Stimulated activated naive CD8-positive, alpha-beta T cell treated with anti-CD3 and anti-CD28 coated beads, Interleukin-15, Interleukin-2, amounts not matched to agents 100 ng/mL and 50 ng/mL, for 24 hours (primary cell): Measurements from ENCODE around the gene ROCK1.
A peak's percentile ranks its signal among the peaks of the same experiment; 100 is the strongest.

ENCODE experiments used
- H3K27ac Mint-ChIP-seq: one replicate; pipeline ENCODE4 v1.8.0; 2021; ENCODE audit warnings: mild to moderate bottlenecking, mixed read lengths
- H3K27me3 Mint-ChIP-seq: one replicate; pipeline ENCODE4 v1.8.0; 2021; ENCODE audit warnings: mixed read lengths
- H3K36me3 Mint-ChIP-seq: one replicate; pipeline ENCODE4 v1.8.0; 2021; ENCODE audit warnings: low read depth, mixed read lengths
- H3K4me1 Mint-ChIP-seq: one replicate; pipeline ENCODE4 v1.8.0; 2021; ENCODE audit warnings: low read depth, mixed read lengths
- H3K4me3 Mint-ChIP-seq: one replicate; pipeline ENCODE4 v1.8.0; 2021; ENCODE audit warnings: mild to moderate bottlenecking, mixed read lengths
- H3K9me3 Mint-ChIP-seq: one replicate; pipeline ENCODE4 v1.8.0; 2021; ENCODE audit warnings: mixed read lengths

Gene ROCK1

GRCh38 chr18:21084511-21085078, 27.0 kb downstream of the ROCK1 start:
- Mint-ChIP-seq H3K9me3 (peaks cover 16% of the 10 kb centered on the region), H3K27me3 (no peaks in the 10 kb centered on the region), H3K4me3 (no peak overlapping the region), H3K36me3 (peaks cover 62% of the 10 kb centered on the region), H3K27ac (peak overlapping the region; percentile 3), H3K4me1 (peaks cover 83% of the 10 kb centered on the region)

GRCh38 chr18:21083017-21083416, 28.6 kb downstream of the ROCK1 start:
- Mint-ChIP-seq H3K27me3 (no peaks in the 10 kb centered on the region), H3K36me3 (peaks cover 61% of the 10 kb centered on the region), H3K4me3 (no peak overlapping the region), H3K27ac (no peak overlapping the region), H3K9me3 (peaks cover 15% of the 10 kb centered on the region), H3K4me1 (peaks cover 86% of the 10 kb centered on the region)

GRCh38 chr18:21081426-21081825, 30.2 kb downstream of the ROCK1 start:
- Mint-ChIP-seq H3K27me3 (no peaks in the 10 kb centered on the region), H3K36me3 (peaks cover 57% of the 10 kb centered on the region), H3K9me3 (peaks cover 15% of the 10 kb centered on the region), H3K27ac (no peak overlapping the region), H3K4me1 (peaks cover 83% of the 10 kb centered on the region), H3K4me3 (no peak overlapping the region)

- Mint-ChIP-seq H3K27ac (no peak overlapping the region), H3K27me3 (no peaks in the 10 kb centered on the region), H3K9me3 (peaks cover 11% of the 10 kb centered on the region), H3K4me1 (peaks cover 86% of the 10 kb centered on the region), H3K36me3 (peaks cover 53% of the 10 kb centered on the region), H3K4me3 (no peak overlapping the region)
Observed at GRCh38 chr18:21080576-21080975, 31.0 kb downstream of the ROCK1 start.

- no peak overlapping the region for H3K4me3 Mint-ChIP-seq
- H3K9me3 Mint-ChIP-seq = no peaks in the 10 kb centered on the region
- peak overlapping the region; percentile 61 for H3K27ac Mint-ChIP-seq
- H3K4me1 Mint-ChIP-seq = peaks cover 74% of the 10 kb centered on the region
- H3K27me3 Mint-ChIP-seq = no peaks in the 10 kb centered on the region
- H3K36me3 Mint-ChIP-seq = peaks cover 7% of the 10 kb centered on the region
Observed at GRCh38 chr18:21074336-21075323, 37.0 kb downstream of the ROCK1 start.

- Mint-ChIP-seq H3K4me1 (peaks cover 63% of the 10 kb centered on the region), H3K27ac (no peak overlapping the region), H3K27me3 (no peaks in the 10 kb centered on the region), H3K9me3 (no peaks in the 10 kb centered on the region), H3K36me3 (peaks cover 15% of the 10 kb centered on the region), H3K4me3 (no peak overlapping the region)
Observed at GRCh38 chr18:21073180-21073579, 38.4 kb downstream of the ROCK1 start.

- no peaks in the 10 kb centered on the region for H3K27me3 Mint-ChIP-seq
- no peak overlapping the region for H3K27ac Mint-ChIP-seq
- no peaks in the 10 kb centered on the region for H3K9me3 Mint-ChIP-seq
- peaks cover 23% of the 10 kb centered on the region for H3K36me3 Mint-ChIP-seq
- peaks cover 49% of the 10 kb centered on the region for H3K4me1 Mint-ChIP-seq
- H3K4me3 Mint-ChIP-seq = no peak overlapping the region
Observed at GRCh38 chr18:21071071-21071470, 40.5 kb downstream of the ROCK1 start.

- peaks cover 28% of the 10 kb centered on the region for H3K36me3 Mint-ChIP-seq
- no peak overlapping the region for H3K27ac Mint-ChIP-seq
- H3K4me3 Mint-ChIP-seq = no peak overlapping the region
- H3K4me1 Mint-ChIP-seq = peaks cover 38% of the 10 kb centered on the region
- H3K27me3 Mint-ChIP-seq = no peaks in the 10 kb centered on the region
- no peaks in the 10 kb centered on the region for H3K9me3 Mint-ChIP-seq
Observed at GRCh38 chr18:21069468-21069867, 42.1 kb downstream of the ROCK1 start.

GRCh38 chr18:21064347-21064746, 47.3 kb downstream of the ROCK1 start:
- Mint-ChIP-seq H3K27ac (no peak overlapping the region), H3K4me1 (peaks cover 23% of the 10 kb centered on the region), H3K9me3 (no peaks in the 10 kb centered on the region), H3K27me3 (no peaks in the 10 kb centered on the region), H3K36me3 (peaks cover 43% of the 10 kb centered on the region), H3K4me3 (no peak overlapping the region)

GRCh38 chr18:21063011-21063410, 48.6 kb downstream of the ROCK1 start:
- Mint-ChIP-seq H3K27me3 (no peaks in the 10 kb centered on the region), H3K27ac (peak overlapping the region; percentile 65), H3K4me3 (no peak overlapping the region), H3K4me1 (peaks cover 27% of the 10 kb centered on the region), H3K9me3 (no peaks in the 10 kb centered on the region), H3K36me3 (peaks cover 34% of the 10 kb centered on the region)

GRCh38 chr18:21057112-21057511, 54.5 kb downstream of the ROCK1 start:
- no peak overlapping the region for H3K4me3 Mint-ChIP-seq
- no peaks in the 10 kb centered on the region for H3K9me3 Mint-ChIP-seq
- peaks cover 4% of the 10 kb centered on the region for H3K4me1 Mint-ChIP-seq
- H3K27me3 Mint-ChIP-seq = no peaks in the 10 kb centered on the region
- no peak overlapping the region for H3K27ac Mint-ChIP-seq
- H3K36me3 Mint-ChIP-seq = peaks cover 9% of the 10 kb centered on the region

- H3K4me3 Mint-ChIP-seq = no peak overlapping the region
- H3K36me3 Mint-ChIP-seq = peaks cover 3% of the 10 kb centered on the region
- no peak overlapping the region for H3K27ac Mint-ChIP-seq
- H3K27me3 Mint-ChIP-seq = no peaks in the 10 kb centered on the region
- H3K4me1 Mint-ChIP-seq = peaks cover 9% of the 10 kb centered on the region
- H3K9me3 Mint-ChIP-seq = no peaks in the 10 kb centered on the region
Observed at GRCh38 chr18:21056545-21056944, 55.1 kb downstream of the ROCK1 start.

- H3K36me3 Mint-ChIP-seq = peaks cover 2% of the 10 kb centered on the region
- H3K4me1 Mint-ChIP-seq = peaks cover 29% of the 10 kb centered on the region
- no peaks in the 10 kb centered on the region for H3K27me3 Mint-ChIP-seq
Observed at GRCh38 chr18:21054252-21054821, 57.3 kb downstream of the ROCK1 start.

GRCh38 chr18:21053127-21053526, 58.5 kb downstream of the ROCK1 start:
- peaks cover 27% of the 10 kb centered on the region for H3K4me1 Mint-ChIP-seq
- H3K9me3 Mint-ChIP-seq = no peaks in the 10 kb centered on the region
- H3K36me3 Mint-ChIP-seq = peaks cover 8% of the 10 kb centered on the region
- no peaks in the 10 kb centered on the region for H3K27me3 Mint-ChIP-seq
- no peak overlapping the region for H3K4me3 Mint-ChIP-seq
- H3K27ac Mint-ChIP-seq = no peak overlapping the region

More at GRCh38 chr18:21054252-21054821, 57.3 kb downstream of the ROCK1 start:
- no peak overlapping the region for H3K27ac Mint-ChIP-seq
- H3K4me3 Mint-ChIP-seq = no peak overlapping the region
- no peaks in the 10 kb centered on the region for H3K9me3 Mint-ChIP-seq

- no peaks in the 10 kb centered on the region for H3K9me3 Mint-ChIP-seq
- H3K4me3 Mint-ChIP-seq = no peak overlapping the region
- no peaks in the 10 kb centered on the region for H3K27me3 Mint-ChIP-seq
- H3K4me1 Mint-ChIP-seq = peaks cover 27% of the 10 kb centered on the region
- H3K36me3 Mint-ChIP-seq = peaks cover 13% of the 10 kb centered on the region
- no peak overlapping the region for H3K27ac Mint-ChIP-seq
Observed at GRCh38 chr18:21052385-21052784, 59.2 kb downstream of the ROCK1 start.
